Measurements from ENCODE around the gene SMIM24.

SMIM24 gene

GRCh38 chr19:3492919-3493318 is 12.6 kb upstream of the SMIM24 start:
- no peak overlapping the region for H3K27ac ChIP-seq
- TF ChIP-seq, protein P1, sequence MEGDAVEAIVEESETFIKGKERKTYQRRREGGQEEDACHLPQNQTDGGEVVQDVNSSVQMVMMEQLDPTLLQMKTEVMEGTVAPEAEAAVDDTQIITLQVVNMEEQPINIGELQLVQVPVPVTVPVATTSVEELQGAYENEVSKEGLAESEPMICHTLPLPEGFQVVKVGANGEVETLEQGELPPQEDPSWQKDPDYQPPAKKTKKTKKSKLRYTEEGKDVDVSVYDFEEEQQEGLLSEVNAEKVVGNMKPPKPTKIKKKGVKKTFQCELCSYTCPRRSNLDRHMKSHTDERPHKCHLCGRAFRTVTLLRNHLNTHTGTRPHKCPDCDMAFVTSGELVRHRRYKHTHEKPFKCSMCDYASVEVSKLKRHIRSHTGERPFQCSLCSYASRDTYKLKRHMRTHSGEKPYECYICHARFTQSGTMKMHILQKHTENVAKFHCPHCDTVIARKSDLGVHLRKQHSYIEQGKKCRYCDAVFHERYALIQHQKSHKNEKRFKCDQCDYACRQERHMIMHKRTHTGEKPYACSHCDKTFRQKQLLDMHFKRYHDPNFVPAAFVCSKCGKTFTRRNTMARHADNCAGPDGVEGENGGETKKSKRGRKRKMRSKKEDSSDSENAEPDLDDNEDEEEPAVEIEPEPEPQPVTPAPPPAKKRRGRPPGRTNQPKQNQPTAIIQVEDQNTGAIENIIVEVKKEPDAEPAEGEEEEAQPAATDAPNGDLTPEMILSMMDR (IDR thresholded peaks at IDR 0.05) = no peak
- TF ChIP-seq ZFX (IDR thresholded peaks at IDR 0.05; ENCODE audit: borderline replicate concordance) = no peak

DNA sequence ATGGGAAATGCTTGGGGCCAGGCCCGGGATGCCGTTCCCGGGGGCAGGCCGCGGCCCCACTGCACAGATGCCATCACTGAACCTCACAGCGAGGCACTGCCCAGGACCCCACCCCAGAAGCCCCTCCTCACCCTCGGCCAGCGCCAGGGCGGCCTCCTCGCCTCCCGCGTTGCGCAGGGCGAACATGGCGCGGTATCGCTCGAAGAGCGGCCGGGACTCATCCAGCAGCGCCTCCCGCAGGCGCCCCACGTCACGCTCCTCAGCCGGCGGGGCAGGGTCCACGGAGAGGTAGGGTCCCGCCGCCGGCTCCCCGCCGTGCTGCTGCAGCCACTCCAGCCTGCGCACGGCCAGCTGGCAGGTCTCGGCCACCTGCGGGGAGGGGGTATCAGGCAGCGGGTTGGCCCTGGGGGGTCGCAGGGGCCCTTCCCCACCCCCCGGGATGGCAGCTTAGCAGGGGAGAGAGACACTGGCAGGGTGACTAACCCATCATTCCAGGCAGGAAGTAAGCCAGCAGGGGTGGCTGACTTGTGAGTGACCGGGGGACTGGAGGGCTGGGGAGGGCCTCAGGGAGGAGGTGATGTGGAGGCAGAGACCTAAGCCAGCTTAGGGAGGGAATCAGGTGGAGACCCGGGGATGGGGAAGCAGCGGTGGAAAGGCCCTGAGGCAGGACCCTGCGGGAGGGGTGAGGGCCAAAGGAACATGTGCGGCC is 12.0 kb upstream of the SMIM24 start:
- TF ChIP-seq ZFX (IDR thresholded peaks at IDR 0.05; ENCODE audit: borderline replicate concordance) = no peak
- TF ChIP-seq, protein P1 (IDR thresholded peaks at IDR 0.05) = no peak
- no peak overlapping the region for H3K27ac ChIP-seq

DNA sequence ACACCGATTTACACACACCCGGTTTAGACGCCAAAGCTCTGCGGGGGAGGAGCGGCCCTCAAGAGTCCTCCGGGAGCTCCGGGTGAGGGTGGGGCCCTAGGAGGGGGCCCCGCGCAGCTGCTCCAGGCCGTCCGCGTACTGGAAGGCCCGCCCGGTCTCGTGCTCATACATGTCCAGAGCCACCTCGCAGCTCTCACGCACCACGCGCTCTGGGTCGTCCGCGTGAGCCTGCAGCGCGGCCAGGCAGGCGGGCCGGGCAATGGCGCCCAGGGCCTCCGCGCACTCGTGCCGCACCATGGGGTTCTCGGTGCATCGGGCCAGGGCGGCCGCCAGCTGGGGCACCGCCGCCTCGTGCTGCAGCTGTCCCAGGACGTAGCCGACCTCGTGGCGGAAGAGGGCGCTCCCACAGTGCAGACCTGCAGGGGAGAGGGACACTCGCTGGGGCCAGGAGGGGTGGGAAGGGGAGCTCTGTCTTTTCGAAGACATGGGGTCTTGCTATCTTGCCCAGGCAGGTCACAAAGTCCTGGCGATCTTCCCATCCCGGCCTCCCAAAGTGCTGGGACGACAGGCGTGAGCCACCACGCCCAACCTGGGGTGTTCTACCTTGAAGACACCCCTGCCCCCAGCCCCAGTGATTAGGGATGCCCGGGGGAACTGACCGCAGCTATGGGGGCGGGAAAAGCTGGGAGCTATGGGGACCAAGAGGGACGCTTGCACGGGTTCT is 11.2 kb upstream of the SMIM24 start:
- TF ChIP-seq, protein P1 (IDR thresholded peaks at IDR 0.05) = no peak
- TF ChIP-seq ZFX (IDR thresholded peaks at IDR 0.05; ENCODE audit: borderline replicate concordance) = no peak
- H3K27ac ChIP-seq = no peak overlapping the region

- no peak for TF ChIP-seq ZFX (IDR thresholded peaks at IDR 0.05; ENCODE audit: borderline replicate concordance)
- TF ChIP-seq, protein P1 (IDR thresholded peaks at IDR 0.05) = no peak
- no peak within 1 kb of the TSS for H3K27ac ChIP-seq
These were observed 2.9 kb upstream of the SMIM24 start, which contains the start of gene SMIM44 for GRCh38 chr19:3483226-3483628. TSS of gene SMIM44 (minus strand) at chr19:3483441. CDS start at chr19:3483403, 38 bp downstream.

- no peak for TF ChIP-seq ZFX (IDR thresholded peaks at IDR 0.05; ENCODE audit: borderline replicate concordance)
- TF ChIP-seq, protein P1 (IDR thresholded peaks at IDR 0.05) = no peak
- no peak overlapping the region for H3K27ac ChIP-seq
These were observed 2.3 kb upstream of the SMIM24 start for GRCh38 chr19:3482507-3483225.

DNA sequence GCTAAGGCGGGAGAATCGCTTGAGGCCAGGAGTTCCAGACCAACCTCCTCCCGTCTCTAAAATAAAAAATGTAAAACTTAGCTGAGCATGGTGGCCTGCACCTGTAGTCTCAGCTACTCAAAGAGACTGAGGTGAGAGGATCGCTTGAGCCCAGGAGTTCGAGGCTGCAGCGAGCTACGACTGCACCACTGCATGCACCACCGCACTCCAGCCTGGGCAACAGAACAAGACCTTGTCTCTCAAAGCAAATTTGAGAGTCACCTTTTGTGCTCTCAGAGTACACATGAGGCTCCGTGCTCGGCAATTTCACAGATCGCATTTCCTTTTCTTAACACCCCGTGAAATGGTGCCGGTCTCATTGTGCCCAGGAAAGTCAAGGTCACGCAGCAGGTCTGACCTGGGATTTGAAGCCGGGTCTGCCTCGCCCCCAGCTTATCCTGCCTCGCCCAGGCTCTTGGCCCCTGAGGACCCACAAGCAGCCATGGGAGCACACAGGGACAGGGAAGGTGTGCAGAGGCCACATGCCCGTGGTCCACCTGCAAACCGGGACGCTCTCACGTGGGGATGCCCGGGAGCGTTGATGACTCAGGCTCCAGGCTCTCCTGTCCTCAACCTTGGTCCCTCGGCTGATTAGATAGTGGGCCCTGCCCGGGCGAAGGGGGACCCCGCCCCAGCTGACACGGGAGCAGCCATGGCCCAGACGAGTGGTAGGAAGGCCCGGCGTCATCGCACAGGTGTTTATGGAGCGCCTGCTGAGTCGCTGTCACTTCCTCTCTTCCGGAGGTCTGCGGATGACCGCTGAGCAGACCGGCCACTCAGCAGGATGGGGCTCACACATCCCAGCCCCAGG is 1.1 kb upstream of the SMIM24 start:
- TF ChIP-seq ZFX (IDR thresholded peaks at IDR 0.05; ENCODE audit: borderline replicate concordance) = no peak
- TF ChIP-seq, protein P1 (IDR thresholded peaks at IDR 0.05) = no peak

More for the DNA sequence above, 1.1 kb upstream of the SMIM24 start:
- no peak overlapping the region for H3K27ac ChIP-seq
